K562 (cell line): ENCODE results near the gene CCPG1. TPM values are rescaled to one million over a fixed set of nuclear protein-coding genes. Genes with fewer than 3 reads are reported as not detected.
A peak's percentile ranks its signal among the peaks of the same experiment; 100 is the strongest.

ENCODE experiments used
- ATF7 ChIP-seq: fragments of 450-650 bp; IDR thresholded peaks from 2 replicates; pipeline ENCODE4 v1.7.1; 2014; ENCODE audit warnings: mild to moderate bottlenecking, moderate library complexity
- BRD9 ChIP-seq: fragments of 450-650 bp; IDR thresholded peaks from 2 replicates; pipeline ENCODE4 v1.6.1; 2018; ENCODE audit warnings: low read depth; ENCODE audit not compliant: partially characterized antibody
- ESRRA ChIP-seq: fragments of 450-650 bp; IDR thresholded peaks from 2 replicates; pipeline ENCODE4 v1.6.1; 2014; ENCODE audit warnings: low read depth, mild to moderate bottlenecking, moderate library complexity, borderline replicate concordance
- GTF2E2 ChIP-seq: fragments of 200-800 bp; sonication (Bioruptor generic); IDR thresholded peaks from 2 replicates; pipeline ENCODE4 v1.6.1; 2016; ENCODE audit warnings: missing genetic modification characterization, missing compliant biosample characterization
- MNT ChIP-seq, 2 experiments: fragments of 450-650 bp; conservative IDR thresholded peaks; 2 replicates each; pipeline ENCODE4 v1.6.1; 2017; ENCODE audit warnings: mild to moderate bottlenecking in 2 of 2, moderate library complexity in 2 of 2
- MTA2 ChIP-seq: fragments of 450-650 bp; IDR thresholded peaks from 2 replicates; pipeline ENCODE4 v1.6.1; 2016; ENCODE audit warnings: low read depth
- NELFE ChIP-seq: IDR thresholded peaks from 2 replicates; pipeline ENCODE4 v1.6.1; 2011; ENCODE audit warnings: mild to moderate bottlenecking; ENCODE audit not compliant: insufficient read depth, insufficient read length
- NR0B1 ChIP-seq: fragments of 450-650 bp; IDR thresholded peaks from one replicate; pipeline ENCODE4 v1.6.1; 2018; ENCODE audit warnings: mild to moderate bottlenecking, moderate library complexity; ENCODE audit not compliant: partially characterized antibody
- RAD51 ChIP-seq: fragments of 450-650 bp; IDR thresholded peaks from 2 replicates; pipeline ENCODE4 v1.7.1; 2016; ENCODE audit warnings: low read depth, mild to moderate bottlenecking, borderline replicate concordance
- RBM34 ChIP-seq: fragments of 200-400 bp; formaldehyde crosslinking; IDR thresholded peaks from 2 replicates; pipeline ENCODE4 v1.6.1; 2018; ENCODE audit warnings: low read length, borderline replicate concordance; ENCODE audit not compliant: insufficient read depth
- RHOXF2B ChIP-seq: fragments of 250-450 bp; sonication (Bioruptor Pico); conservative IDR thresholded peaks from 2 replicates; pipeline ENCODE4 v1.5.1; 2021
- RNF2 ChIP-seq: sonication (generic); IDR thresholded peaks from 2 replicates; pipeline ENCODE4 v1.6.1; 2016
- SMAD1 ChIP-seq: fragments of 150-350 bp; IDR thresholded peaks from 2 replicates; pipeline ENCODE4 v1.6.1; 2014; ENCODE audit warnings: low read length, low read depth; ENCODE audit not compliant: partially characterized antibody
- STAG1 ChIP-seq: sonication (generic); formaldehyde crosslinking; IDR thresholded peaks from 2 replicates; pipeline ENCODE4 v1.5.0; 2020; ENCODE audit warnings: missing genetic modification reagents, borderline replicate concordance
- TCF3 ChIP-seq: sonication (generic); formaldehyde crosslinking; IDR thresholded peaks from 2 replicates; pipeline ENCODE4 v1.4.0; 2020; ENCODE audit warnings: mild to moderate bottlenecking, missing genetic modification reagents
- ZEB2 ChIP-seq: fragments of 450-650 bp; IDR thresholded peaks from 2 replicates; pipeline ENCODE4 v1.6.1; 2016
- ZFX ChIP-seq: sonication (generic); formaldehyde crosslinking; IDR thresholded peaks from 2 replicates; pipeline ENCODE4 v1.8.0; 2022; ENCODE audit warnings: mild to moderate bottlenecking, missing genetic modification reagents, moderate library complexity
- ZNF224 ChIP-seq: sonication (generic); formaldehyde crosslinking; IDR thresholded peaks from 2 replicates; pipeline ENCODE4 v1.8.0; 2022; ENCODE audit warnings: mild to moderate bottlenecking, missing genetic modification reagents
- ZNF436 ChIP-seq: fragments of 250-450, 450-650 bp; sonication (Bioruptor Pico); formaldehyde crosslinking; IDR thresholded peaks from 2 replicates; pipeline ENCODE4 v1.7.0; 2020; ENCODE audit warnings: mild to moderate bottlenecking
- ZNF507 ChIP-seq: conservative IDR thresholded peaks from 2 replicates; pipeline ENCODE4 v1.6.1; 2017; ENCODE audit warnings: missing genetic modification characterization, missing compliant biosample characterization
- ZNF699 ChIP-seq: fragments of 250-450 bp; sonication (Bioruptor Pico); IDR thresholded peaks from 2 replicates; pipeline ENCODE4 v1.8.0; 2021; ENCODE audit warnings: mild to moderate bottlenecking, moderate library complexity; ENCODE audit not compliant: insufficient replicate concordance
- polyA plus RNA-seq, 8 experiments: library from polyadenylated mRNA; depleted of rRNA in 4 of 8; stranded (reverse) in 5 of 8; unstranded in 3 of 8; fragments of >200 nt; fragmentation: Nextera tagmentation in 2 of 8; fragmentation: Illumina TruSeq in 1 of 8; extraction: Ambion mirVana in 2 of 8; extraction: Trizol in 1 of 8; gene quantifications; 2 replicates each; pipeline versions ENCODE4 v1.2.1 to v1.2.3, GENCODE V29; 2011 to 2014; ENCODE audit warnings: inconsistent platforms in 1 of 8, missing spikeins in 1 of 8
- total RNA-seq, 7 experiments: library from RNA; depleted of rRNA in 6 of 7; stranded (reverse); fragments of >200 nt in 6 of 7; fragmentation: Illumina TruSeq in 2 of 7; extraction: Trizol in 2 of 7; gene quantifications; 2 replicates each; pipeline versions ENCODE4 v1.2.1 to v1.2.3, GENCODE V29; 2011 to 2021; ENCODE audit warnings: low replicate concordance in 1 of 7
- TF ChIP-seq, protein P1 (sequence below): fragments of 150-350 bp; IDR thresholded peaks from 2 replicates; pipeline ENCODE4 v1.6.1; 2014; ENCODE audit warnings: low read depth, mild to moderate bottlenecking, low read length, borderline replicate concordance

The CCPG1 gene
- total and polyA plus RNA-seq, 9 of the 15 experiments (the other 6 are each of a cell fraction or from before 2014, with no cell fraction given), result 33.0 to 54.9 (median 41.1) TPM

DNA sequence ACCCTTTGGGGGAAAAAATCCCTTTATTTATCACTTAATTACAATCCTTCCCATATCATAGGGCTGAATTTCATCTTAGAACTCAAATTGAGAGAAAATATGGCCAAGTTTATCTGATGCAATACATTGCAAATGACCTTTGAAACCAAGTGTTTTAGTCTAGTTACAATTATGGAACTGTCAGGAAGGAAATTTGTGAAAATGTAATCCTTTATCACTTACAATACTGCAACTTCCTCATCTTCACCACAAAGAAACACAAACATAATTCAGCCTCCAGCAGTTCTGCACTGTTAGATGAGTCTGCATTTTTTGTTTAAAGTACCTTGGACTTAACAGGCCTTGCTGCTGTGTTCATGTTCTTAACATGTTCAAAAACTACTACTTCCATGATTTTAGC is 4.6 kb downstream of the CCPG1 start (continued):
- TF ChIP-seq ESRRA (peak; percentile 77; the same call in 1 of the 2 replicates), BRD9 (peak; percentile 96), ZFX (CRISPR knock-in tag) (no peak), ZEB2 (0 out of 2 replicates have a peak, but pooled peaks have one; percentile 42), RBM34 (no peak), RHOXF2B (CRISPR knock-in tag) (no peak), ZNF224 (CRISPR knock-in tag) (no peak), ZNF699 (CRISPR knock-in tag) (no peak), ZNF507 (tag) (no peak), ZNF436 (CRISPR knock-in tag) (no peak), SMAD1 (no peak), STAG1 (CRISPR knock-in tag) (no peak), MNT (conservative IDR thresholded peaks at IDR 0.05) (peak in 1 of 2 experiments; percentile 25; a peak in 1 of 4 replicates), RNF2 (peak; percentile 90; the same call in 1 of the 2 replicates), NELFE (no peak), GTF2E2 (tag) (peak; percentile 41; the same call in 1 of the 2 replicates), RAD51 (peak; percentile 4; the same call in 1 of the 2 replicates), ATF7 (peak; percentile 84), TCF3 (CRISPR knock-in tag) (peak; percentile 59), NR0B1 (no peak), MTA2 (no peak)
- TF ChIP-seq, protein P1, sequence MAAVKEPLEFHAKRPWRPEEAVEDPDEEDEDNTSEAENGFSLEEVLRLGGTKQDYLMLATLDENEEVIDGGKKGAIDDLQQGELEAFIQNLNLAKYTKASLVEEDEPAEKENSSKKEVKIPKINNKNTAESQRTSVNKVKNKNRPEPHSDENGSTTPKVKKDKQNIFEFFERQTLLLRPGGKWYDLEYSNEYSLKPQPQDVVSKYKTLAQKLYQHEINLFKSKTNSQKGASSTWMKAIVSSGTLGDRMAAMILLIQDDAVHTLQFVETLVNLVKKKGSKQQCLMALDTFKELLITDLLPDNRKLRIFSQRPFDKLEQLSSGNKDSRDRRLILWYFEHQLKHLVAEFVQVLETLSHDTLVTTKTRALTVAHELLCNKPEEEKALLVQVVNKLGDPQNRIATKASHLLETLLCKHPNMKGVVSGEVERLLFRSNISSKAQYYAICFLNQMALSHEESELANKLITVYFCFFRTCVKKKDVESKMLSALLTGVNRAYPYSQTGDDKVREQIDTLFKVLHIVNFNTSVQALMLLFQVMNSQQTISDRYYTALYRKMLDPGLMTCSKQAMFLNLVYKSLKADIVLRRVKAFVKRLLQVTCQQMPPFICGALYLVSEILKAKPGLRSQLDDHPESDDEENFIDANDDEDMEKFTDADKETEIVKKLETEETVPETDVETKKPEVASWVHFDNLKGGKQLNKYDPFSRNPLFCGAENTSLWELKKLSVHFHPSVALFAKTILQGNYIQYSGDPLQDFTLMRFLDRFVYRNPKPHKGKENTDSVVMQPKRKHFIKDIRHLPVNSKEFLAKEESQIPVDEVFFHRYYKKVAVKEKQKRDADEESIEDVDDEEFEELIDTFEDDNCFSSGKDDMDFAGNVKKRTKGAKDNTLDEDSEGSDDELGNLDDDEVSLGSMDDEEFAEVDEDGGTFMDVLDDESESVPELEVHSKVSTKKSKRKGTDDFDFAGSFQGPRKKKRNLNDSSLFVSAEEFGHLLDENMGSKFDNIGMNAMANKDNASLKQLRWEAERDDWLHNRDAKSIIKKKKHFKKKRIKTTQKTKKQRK, result no peak
